DMS114 treated with DMSO at 0.1 percent for 48 hours (cell line): ENCODE results near the gene VPS35.
A peak's percentile ranks its signal among the peaks of the same experiment; 100 is the strongest.

Experiments
- DNase-seq: peaks from one replicate; lab custom pipeline; 2025; ENCODE audit not compliant: unreplicated experiment; lab: John Stamatoyannopoulos, UW

Gene VPS35

DNA sequence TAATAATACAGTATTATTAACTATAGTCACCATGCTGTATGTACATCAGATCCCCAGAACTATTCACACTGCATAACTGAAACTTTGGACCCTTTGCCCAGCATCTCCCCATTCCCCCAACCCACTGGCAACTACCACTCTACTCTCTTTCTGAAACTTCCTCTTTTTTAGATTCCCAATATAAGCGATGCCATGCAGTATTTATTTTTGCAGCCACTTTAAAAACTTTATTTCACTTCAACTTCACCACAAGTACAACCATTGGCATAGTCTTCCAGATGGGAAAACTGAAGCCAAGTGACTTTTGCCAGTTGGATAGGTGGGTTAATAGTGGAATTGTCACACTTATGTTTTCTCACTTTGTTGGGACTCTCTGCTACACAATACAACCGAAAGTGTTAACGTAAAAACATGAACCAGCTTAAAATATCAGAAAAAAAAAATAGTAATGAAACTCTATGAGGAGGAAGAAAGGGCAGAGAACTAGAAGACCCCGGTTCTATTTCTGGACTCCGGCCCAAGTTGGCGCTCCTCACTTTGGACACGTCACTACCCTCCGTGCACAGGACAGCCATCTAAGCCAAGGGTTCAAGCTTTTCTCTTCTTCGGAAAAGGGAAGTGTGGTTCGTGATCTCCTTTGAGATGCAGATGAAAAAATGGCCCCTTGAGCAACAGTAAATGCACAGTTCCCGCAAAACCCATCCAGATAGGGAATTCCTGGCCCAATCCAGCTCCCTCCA is 68.5 kb downstream of the VPS35 start:
- no peak for DNase-seq

DNA sequence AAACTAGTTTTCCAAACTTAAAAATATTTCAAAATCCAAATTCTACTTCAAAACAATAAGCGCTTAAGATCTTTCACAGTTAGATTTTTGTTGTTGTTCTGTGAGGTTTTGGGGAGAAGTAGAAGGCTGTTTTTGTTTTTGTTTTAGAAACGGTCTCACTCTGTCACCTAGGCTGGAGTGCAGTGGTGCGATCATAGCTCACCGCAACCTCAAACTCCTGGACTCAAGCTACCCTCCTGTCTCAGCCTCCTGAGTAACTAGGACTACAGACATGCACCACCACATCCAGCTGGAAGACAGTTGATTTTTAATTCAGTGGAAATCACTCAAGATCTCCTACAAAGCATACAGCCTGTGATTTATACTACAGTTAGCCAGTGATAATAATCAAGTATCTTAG is 70.5 kb downstream of the VPS35 start:
- no peak for DNase-seq

DNA sequence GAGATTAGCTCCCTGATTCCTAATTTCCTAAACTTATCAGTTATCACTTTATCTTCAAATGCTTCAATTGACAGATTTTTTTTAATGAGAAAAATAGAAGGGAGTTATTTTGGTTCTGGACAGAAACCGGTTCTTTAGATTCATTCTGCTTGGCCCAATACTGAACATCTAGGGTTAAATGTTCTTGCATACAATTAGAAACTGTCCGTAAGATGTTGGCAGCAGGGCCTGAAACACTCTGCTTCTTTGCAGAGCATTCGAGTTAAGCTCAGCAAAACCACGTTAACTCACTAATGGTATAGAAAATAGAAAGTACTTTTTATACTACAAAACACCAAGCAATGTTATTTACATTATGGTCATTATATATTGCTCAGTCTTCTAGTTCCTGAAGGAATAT is 75.0 kb downstream of the VPS35 start:
- DNase-seq = no peak

DNA sequence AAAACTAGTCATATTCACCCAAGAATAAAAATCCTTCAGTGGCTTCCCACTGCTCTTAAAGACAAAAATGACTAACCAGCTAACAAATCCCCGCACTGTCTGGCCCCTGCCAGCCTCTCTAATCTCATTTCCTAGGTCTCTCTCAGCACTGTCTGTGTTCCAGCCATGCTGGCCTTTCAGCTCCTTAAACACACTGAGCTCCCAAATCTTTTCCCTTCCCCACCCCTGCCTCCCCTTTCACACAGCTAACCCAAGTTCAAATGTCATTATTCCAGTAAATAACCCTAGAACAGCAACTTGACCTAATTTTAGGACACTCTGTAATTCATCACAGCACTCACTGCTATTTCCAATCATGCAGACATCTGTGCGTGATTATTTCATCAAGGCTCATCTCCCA is 75.6 kb downstream of the VPS35 start:
- DNase-seq = no peak

DNA sequence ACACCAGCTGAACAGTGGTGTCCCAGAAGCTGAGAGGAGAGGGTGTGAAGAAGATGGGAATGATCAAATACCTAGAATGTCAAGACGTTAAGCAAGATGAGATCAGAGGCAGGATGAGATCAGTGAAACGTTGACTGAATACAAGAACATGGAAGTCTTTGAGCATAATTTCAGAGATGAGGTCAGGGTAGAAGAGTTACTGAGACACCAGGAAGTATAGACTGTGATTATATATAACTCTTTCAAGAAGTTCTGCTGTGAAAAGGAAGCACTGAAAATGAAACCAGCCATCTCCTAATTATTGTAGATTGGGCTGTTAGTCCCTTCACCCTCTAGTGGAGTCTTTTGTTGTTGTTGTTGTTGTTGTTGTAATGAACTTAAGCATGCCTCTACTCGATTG is 76.9 kb downstream of the VPS35 start:
- DNase-seq = no peak

DNA sequence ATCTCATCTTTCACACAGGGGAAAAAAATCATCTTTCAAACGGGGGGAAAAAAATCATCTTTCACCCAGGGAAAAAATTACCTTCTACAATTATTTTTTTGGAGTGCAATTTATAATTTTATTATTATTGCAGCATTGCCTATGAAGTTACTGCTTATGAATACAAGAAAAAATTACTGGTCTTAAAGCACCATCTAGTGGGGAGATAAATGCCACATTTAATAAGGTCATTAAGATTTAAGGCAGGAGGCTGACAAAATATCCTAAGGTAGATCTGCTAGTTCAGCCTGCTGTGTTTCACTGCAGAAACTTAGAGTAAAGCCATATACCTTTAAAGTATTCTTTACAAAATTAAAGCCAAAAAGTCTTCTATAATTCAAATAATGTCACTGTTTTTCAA is 81.4 kb downstream of the VPS35 start:
- DNase-seq = peak; percentile 30

DNA sequence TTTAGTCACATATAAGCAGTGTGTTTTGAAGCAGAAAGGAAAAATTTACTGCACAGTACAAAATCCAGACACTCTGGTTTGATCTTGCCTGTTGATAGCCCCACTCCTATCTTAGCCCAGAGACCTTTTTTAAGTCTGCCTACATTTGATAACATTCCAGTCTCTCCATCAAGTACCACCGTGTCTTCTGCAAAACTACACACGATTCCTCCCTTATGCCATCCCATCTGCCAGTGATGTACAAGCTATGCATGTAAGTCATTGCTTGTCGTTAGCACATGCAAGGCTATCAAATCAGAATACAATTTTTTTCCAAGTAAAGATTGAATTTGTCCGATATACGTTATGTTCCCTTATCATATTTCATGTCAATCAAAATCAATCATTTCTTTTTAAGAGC is 82.7 kb downstream of the VPS35 start:
- DNase-seq = no peak
